OCI-LY1 (cell line): ENCODE results near the gene ZNF672.

Experiments used
- H2AFZ ChIP-seq: fragments of 200-600 bp; sonication (generic), shearing (Covaris generic); 2 replicates; pipeline ENCODE4 v1.6.0; 2014; ENCODE audit warnings: antibody characterized with exemption, mild to moderate bottlenecking, low read length
- H3F3A ChIP-seq: fragments of 200-600 bp; sonication (generic), shearing (Covaris generic); 2 replicates; pipeline ENCODE4 v1.6.0; 2014; ENCODE audit warnings: mild to moderate bottlenecking, antibody characterized with exemption, low read length, moderate library complexity; ENCODE audit not compliant: insufficient read depth
- H3K27ac ChIP-seq: fragments of 200-600 bp; sonication (generic); 2 replicates; pipeline ENCODE4 v1.5.1; 2014; ENCODE audit warnings: low read length, mixed run types, mild to moderate bottlenecking, low read depth; ENCODE audit not compliant: poor library complexity, severe bottlenecking
- H3K27me3 ChIP-seq: fragments of 200-600 bp; sonication (generic); 2 replicates; pipeline ENCODE4 v1.6.0; 2014; ENCODE audit warnings: antibody characterized with exemption, mild to moderate bottlenecking, low read length, moderate library complexity; ENCODE audit not compliant: insufficient read depth
- H3K36me3 ChIP-seq: fragments of 200-600 bp; sonication (generic); 2 replicates; pipeline ENCODE4 v1.6.1; 2014; ENCODE audit warnings: mild to moderate bottlenecking, antibody characterized with exemption, low read length, moderate library complexity, mixed read lengths; ENCODE audit not compliant: insufficient read depth
- H3K4me1 ChIP-seq: fragments of 200-600 bp; sonication (generic); 2 replicates; pipeline ENCODE4 v1.5.1; 2014; ENCODE audit warnings: mild to moderate bottlenecking, low read length, moderate library complexity; ENCODE audit not compliant: insufficient read depth, severe bottlenecking
- H3K4me2 ChIP-seq: fragments of 200-600 bp; sonication (generic), shearing (Covaris generic); 2 replicates; pipeline ENCODE4 v1.6.1; 2014; ENCODE audit warnings: low read length
- H3K4me3 ChIP-seq: fragments of 200-600 bp; sonication (generic); 2 replicates; pipeline ENCODE4 v1.5.1; 2014; ENCODE audit warnings: low read length, low read depth, mild to moderate bottlenecking, mixed read lengths; ENCODE audit not compliant: poor library complexity, severe bottlenecking
- H3K79me2 ChIP-seq: fragments of 200-600 bp; shearing (Covaris generic); 2 replicates; pipeline ENCODE4 v1.6.1; 2016; ENCODE audit warnings: mixed run types, low read length, mixed read lengths; ENCODE audit not compliant: insufficient read depth
- H3K9ac ChIP-seq: fragments of 200-600 bp; sonication (generic), shearing (Covaris generic); 2 replicates; pipeline ENCODE4 v1.6.1; 2014; ENCODE audit warnings: mild to moderate bottlenecking, low read length, mixed read lengths
- H3K9me2 ChIP-seq: fragments of 200-600 bp; sonication (generic), shearing (Covaris generic); 2 replicates; pipeline ENCODE4 v1.6.1; 2014; ENCODE audit warnings: low read depth, mild to moderate bottlenecking, low read length, mixed read lengths
- H3K9me3 ChIP-seq: fragments of 200-600 bp; shearing (Covaris generic); 2 replicates; pipeline ENCODE4 v1.6.1; 2014; ENCODE audit warnings: low read length, mixed read lengths
- H4K20me1 ChIP-seq: fragments of 200-600 bp; sonication (generic), shearing (Covaris generic); 2 replicates; pipeline ENCODE4 v1.6.0; 2016; ENCODE audit warnings: mild to moderate bottlenecking, low read length; ENCODE audit not compliant: insufficient read depth
- CTCF ChIP-seq: fragments of 200-600 bp; sonication (generic), shearing (Covaris generic); IDR thresholded peaks from 2 replicates; pipeline ENCODE4 v1.5.1; 2017; ENCODE audit warnings: mild to moderate bottlenecking, antibody characterized with exemption, low read length, moderate library complexity, mixed read lengths
- EZH2 ChIP-seq: fragments of 200-600 bp; sonication (generic), shearing (Covaris generic); IDR thresholded peaks from 2 replicates; pipeline ENCODE4 v1.8.0; 2017; ENCODE audit warnings: borderline replicate concordance, mixed run types, mild to moderate bottlenecking, antibody characterized with exemption, low read length, moderate library complexity, mixed read lengths

The ZNF672 gene

GRCh38 chr1:248849637-248850036 lies 11.6 kb downstream of the ZNF672 start:
- H3K9me2 ChIP-seq = no peaks in the 10 kb centered on the region
- no peaks in the 10 kb centered on the region for H4K20me1 ChIP-seq
- peaks cover 86% of the 10 kb centered on the region for H3K36me3 ChIP-seq
- TF ChIP-seq EZH2 (no peak), CTCF (no peak)
- no peak overlapping the region for H3K4me3 ChIP-seq
- no peak overlapping the region for H3K9ac ChIP-seq
- H3K27me3 ChIP-seq = no peaks in the 10 kb centered on the region
- no peak overlapping the region for H3K27ac ChIP-seq
- H3K79me2 ChIP-seq = no peaks in the 10 kb centered on the region
- no peak overlapping the region for H2AFZ ChIP-seq
- H3K4me1 ChIP-seq = peaks cover 6% of the 10 kb centered on the region
- H3F3A ChIP-seq = no peaks in the 10 kb centered on the region
- no peak overlapping the region for H3K4me2 ChIP-seq
- no peaks in the 10 kb centered on the region for H3K9me3 ChIP-seq

- Histone ChIP-seq H3K4me3 (no peak overlapping the region), H3K4me1 (peaks cover 6% of the 10 kb centered on the region), H3K4me2 (no peak overlapping the region), H3K9me3 (no peaks in the 10 kb centered on the region), H2AFZ (no peak overlapping the region), H3K27me3 (no peaks in the 10 kb centered on the region), H3K79me2 (no peaks in the 10 kb centered on the region), H3K9me2 (no peaks in the 10 kb centered on the region), H3K27ac (no peak overlapping the region), H3K36me3 (peaks cover 85% of the 10 kb centered on the region), H4K20me1 (no peaks in the 10 kb centered on the region), H3K9ac (no peak overlapping the region), H3F3A (no peaks in the 10 kb centered on the region)
- no peak for TF ChIP-seq EZH2
- no peak for TF ChIP-seq CTCF
These were observed 12.1 kb downstream of the ZNF672 start for GRCh38 chr1:248850124-248850523.

- no peaks in the 10 kb centered on the region for H3F3A ChIP-seq
- peaks cover 81% of the 10 kb centered on the region for H3K36me3 ChIP-seq
- no peak overlapping the region for H3K4me2 ChIP-seq
- H3K27ac ChIP-seq = no peak overlapping the region
- H3K9me3 ChIP-seq = no peaks in the 10 kb centered on the region
- no peak overlapping the region for H2AFZ ChIP-seq
- no peaks in the 10 kb centered on the region for H3K9me2 ChIP-seq
- no peaks in the 10 kb centered on the region for H3K27me3 ChIP-seq
- peaks cover 6% of the 10 kb centered on the region for H3K4me1 ChIP-seq
- no peaks in the 10 kb centered on the region for H4K20me1 ChIP-seq
- no peak overlapping the region for H3K4me3 ChIP-seq
- no peak for TF ChIP-seq EZH2
- no peak for TF ChIP-seq CTCF
- H3K79me2 ChIP-seq = no peaks in the 10 kb centered on the region
- no peak overlapping the region for H3K9ac ChIP-seq
These were observed 12.7 kb downstream of the ZNF672 start for GRCh38 chr1:248850536-248851251.
